ENCODE measurements around the gene HSPG2. TPM values are rescaled to one million over a fixed set of nuclear protein-coding genes. Genes with fewer than 3 reads are reported as not detected.

Gene HSPG2
- total and polyA plus RNA-seq, 2 of the 8 experiments (the other 6 are each of a cell fraction or from before 2014, with no cell fraction given) = 17.8 to 111 TPM

DNA sequence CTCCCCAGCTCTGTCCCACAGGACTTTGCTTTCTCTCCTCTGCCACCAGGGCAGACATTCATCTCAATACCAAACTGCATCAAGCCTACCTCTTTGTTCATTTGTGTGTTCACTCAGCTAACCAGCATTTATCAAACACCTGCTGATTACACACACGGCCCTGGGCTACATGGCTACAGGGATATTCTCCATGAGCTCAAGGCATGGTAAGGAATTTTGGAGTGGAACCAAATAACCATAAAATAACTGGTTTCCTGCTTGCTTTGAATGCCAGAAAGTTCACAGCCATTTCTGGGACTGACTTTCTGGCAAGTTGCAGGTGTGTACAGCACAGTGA is 70.4 kb downstream of the HSPG2 start (continued):
- TF ChIP-seq CTCF (IDR thresholded peaks at IDR 0.05; ENCODE audit: control extremely low read depth in 1 of 3, insufficient read depth in 1 of 3, low read depth in 1 of 3, low read length in 3 of 3) = no peak
- TF ChIP-seq JUN (IDR thresholded peaks at IDR 0.05; ENCODE audit: low read depth, low read length) = no peak
- TF ChIP-seq RXRA (IDR thresholded peaks at IDR 0.05; ENCODE audit: insufficient read depth, low read depth, low read length) = no peak
- TF ChIP-seq SP2 (IDR thresholded peaks at IDR 0.05; ENCODE audit: low read length) = no peak
- TF ChIP-seq, protein P1, sequence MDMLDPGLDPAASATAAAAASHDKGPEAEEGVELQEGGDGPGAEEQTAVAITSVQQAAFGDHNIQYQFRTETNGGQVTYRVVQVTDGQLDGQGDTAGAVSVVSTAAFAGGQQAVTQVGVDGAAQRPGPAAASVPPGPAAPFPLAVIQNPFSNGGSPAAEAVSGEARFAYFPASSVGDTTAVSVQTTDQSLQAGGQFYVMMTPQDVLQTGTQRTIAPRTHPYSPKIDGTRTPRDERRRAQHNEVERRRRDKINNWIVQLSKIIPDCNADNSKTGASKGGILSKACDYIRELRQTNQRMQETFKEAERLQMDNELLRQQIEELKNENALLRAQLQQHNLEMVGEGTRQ (IDR thresholded peaks at IDR 0.05; ENCODE audit: low read length) = no peak
